DMS79 (cell line): ENCODE data around the gene WNK4.

Experiments
- DNase-seq: peaks from one replicate; lab custom pipeline; 2025; lab: John Stamatoyannopoulos, UW

The WNK4 gene

DNA sequence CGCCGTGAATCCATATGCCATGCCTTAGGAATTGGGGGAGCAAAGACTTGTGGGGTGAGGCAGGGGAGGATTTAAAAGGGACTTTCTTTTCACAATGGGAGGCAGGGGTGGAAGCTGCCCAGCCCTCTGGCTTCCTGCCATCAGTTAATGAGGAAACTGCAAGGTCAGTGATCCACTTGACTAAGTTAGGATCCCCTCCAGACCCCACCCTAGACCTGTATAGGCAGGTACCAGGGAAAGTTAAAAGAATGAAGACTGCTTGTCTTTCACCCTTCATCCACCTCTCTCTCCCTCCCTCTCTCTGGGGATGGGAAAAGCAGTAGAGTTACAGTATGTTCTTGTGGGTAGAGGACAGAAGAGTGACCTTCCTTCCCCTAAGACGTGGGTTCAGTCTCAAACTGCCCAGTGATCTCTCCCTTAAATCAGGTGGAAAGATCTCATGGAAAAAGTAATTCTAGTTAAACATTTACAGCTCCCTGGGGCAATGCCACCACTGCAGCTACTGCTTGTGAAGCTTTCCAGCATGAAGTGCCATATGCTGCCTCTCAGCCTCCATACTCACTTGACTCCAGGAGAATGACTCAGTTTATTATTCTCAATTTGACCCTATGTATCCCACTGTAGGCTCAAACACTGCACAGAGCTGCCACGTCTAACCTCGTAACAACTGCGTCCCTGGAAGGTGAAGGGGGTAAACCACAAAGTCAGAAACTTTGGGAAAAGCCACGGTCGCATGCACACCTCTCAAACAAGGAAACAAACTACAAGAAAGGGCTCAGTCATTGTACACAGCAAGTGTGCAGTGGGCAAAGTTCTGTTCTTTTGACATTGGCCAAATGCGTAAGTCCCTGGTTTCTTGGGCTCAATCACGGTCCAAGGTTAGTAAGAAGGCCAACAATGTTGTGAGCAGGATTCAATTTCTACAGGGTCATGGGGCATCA is 16.9 kb downstream of the WNK4 start:
- no peak for DNase-seq

DNA sequence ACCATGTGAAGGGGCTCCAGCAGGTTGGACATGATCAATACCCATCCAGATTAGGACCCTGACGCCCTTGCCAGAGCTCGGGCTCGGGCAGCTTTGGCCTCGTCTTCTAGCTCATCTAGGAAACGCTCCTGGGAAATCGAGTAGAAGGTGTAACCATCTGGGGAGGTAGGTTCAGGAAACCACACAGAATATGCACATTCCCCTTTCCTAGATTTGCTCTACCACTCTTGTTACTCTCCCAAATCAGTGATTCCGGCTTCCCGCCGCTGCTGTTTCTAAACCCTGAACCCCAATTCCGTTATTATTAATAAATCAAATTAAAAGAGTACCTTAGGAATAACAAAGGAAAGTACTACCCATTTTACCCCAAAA is 17.6 kb downstream of the WNK4 start:
- DNase-seq = no peak

GRCh38 chr17:42798383-42799380 is 18.3 kb downstream of the WNK4 start, which contains the start of the genes CNTD1 and COA3:
CNTD1 (plus strand) TSS chr17:42798861; CDS start chr17:42799068, 207 bp downstream.
COA3 (minus strand) TSS chr17:42798704; CDS start chr17:42798681, 23 bp downstream.
- peak; percentile 86 for DNase-seq

DNA sequence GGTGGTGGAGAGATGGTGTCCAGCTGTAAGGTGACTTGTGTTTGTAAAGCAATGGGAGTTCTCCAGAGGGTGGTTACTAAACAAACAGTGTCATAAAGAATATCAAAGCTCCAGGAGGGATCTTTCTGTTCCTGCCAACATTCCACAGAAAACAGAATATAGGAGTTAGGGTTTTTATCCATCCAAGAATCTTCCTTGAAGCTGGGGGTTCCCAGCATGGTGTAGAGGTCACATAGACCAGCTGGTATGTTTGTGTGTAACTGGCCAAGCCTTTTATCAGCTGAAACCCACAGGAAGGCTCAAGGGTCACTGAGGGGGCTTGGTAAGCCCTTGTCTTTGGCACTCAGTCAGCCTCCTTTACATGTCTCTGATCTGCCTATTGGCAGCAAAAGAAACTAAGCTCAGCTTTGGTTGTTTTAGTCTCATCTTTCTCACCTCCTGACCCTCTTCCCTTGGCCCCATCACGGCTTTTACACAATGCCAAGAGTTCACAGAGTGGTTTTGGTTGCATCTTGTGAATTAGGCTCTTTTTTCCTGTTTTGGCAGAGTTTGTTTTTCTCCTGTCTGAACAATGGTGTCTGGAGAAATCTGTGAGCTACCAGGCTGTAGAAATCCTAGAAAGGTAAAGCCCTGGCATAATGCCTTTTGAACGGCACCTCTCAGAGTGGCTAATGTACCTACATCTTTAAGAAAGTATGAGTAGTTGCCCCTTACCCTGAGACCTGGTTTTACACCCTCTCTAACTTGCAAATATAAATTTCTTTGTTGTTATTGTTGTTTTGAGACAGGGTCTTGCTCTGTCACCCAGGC is 22.9 kb downstream of the WNK4 start:
- DNase-seq = no peak

GRCh38 chr17:42804918-42805367 is 24.5 kb downstream of the WNK4 start:
- no peak for DNase-seq

DNA sequence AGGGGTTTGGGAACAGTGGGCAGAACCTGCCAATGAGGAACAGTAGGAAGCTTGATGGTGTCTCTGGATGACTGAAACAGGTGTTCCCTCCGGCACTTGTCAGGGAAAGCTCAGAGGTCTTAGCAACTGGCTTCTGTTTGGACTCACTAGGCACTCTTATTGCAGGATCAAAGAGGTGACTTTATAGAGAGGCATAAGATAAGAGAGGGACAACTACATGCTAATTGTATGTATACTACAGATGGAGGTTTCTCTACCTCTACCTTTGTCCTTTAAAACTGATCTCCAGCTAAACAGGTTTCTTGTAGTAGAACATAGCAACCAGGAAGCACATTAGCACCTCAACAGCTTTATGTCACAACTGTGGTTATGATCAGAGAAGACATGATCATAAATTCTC is 25.8 kb downstream of the WNK4 start:
- no peak for DNase-seq

GRCh38 chr17:42809250-42809649 is 28.8 kb downstream of the WNK4 start:
- DNase-seq = no peak

- DNase-seq = peak; percentile 91
Observed at GRCh38 chr17:42814633-42815399, 34.4 kb downstream of the WNK4 start.

DNA sequence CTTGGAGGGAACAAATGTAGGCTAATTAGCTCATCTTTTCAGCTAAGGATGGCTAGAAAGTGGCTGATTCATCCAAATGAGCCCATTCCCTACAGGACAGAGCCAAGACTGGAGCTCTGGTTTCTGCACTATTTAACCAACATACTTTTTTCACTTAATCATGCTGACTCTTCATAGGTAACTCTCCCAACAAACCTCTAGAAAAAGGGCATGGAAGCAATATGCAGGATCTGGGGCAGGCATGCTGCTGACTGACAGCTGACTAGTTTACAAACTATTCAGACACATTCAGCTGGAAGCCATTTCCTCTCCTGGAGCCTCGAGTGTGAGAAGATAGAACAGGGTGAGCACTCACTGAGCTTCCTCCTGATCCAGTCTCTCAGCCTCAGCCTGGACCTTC is 37.5 kb downstream of the WNK4 start:
- no peak for DNase-seq

GRCh38 chr17:42818379-42818778 is 38.0 kb downstream of the WNK4 start:
- no peak for DNase-seq

DNA sequence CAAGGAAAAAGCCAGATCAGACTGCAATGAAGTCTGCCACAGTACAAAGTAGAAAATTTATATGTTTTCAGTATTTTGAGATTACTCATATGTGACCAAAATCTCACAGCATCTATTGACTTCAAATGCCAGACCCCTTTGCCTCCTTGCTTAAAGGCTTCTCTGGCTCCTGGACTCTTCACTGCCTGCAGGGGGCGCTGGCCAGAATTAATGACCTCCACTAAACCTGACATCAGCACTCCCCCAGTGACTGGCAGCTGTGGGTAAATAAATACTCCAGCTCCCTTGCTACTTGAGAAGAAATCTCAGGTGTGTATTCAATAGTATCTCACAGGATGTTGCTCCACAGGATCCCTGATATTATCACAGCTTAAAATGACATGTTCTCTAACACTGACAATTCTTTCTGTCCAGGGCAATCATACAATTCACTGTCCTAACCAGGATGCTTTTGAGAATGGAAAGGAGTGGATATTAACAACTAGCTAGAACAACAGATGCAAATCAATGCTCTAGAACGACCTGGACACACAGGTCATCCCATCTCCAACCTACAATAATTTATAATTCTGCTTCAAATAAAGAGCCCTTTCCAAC is 39.6 kb downstream of the WNK4 start:
- no peak for DNase-seq

GRCh38 chr17:42821176-42821575 is 40.8 kb downstream of the WNK4 start:
- DNase-seq = no peak

DNA sequence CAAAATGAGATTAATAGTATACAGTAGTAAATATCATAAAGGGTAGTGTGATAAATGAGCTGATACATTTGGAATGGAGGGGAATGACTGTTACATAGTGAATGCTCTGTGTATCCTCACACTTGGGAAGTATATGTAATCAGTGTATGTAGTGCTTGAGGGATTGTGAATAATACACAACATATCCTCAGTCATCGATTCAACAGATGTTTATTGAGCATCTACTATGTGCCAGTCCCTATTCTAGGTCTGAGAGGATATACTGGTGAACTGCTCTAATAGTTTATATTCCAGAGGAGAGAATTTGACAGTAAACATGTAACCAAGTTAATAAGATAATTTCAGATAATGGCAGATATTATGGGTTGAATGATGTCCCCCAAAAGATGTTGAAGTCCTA is 47.1 kb downstream of the WNK4 start:
- no peak for DNase-seq

DNA sequence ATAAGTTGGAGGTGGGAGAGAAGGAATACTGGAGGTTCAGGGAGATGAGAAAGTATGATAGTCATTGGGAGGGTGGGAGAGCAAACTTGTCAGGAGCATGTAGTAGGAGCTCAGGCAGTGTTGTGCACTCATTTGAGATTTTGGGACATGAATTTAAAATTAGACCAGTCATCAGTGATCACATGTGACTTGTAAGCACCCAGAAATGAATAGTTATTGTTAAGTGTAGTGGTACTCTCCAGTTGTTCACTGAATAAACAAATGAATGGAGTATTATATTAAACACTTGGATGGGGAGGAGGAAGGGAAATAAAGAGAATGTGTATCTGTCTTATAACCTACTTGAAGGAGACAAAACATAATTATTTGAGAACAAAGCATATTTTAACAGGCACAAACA is 50.6 kb downstream of the WNK4 start:
- DNase-seq = no peak

- no peak for DNase-seq
Observed at GRCh38 chr17:42832213-42832933, 52.0 kb downstream of the WNK4 start.

DNA sequence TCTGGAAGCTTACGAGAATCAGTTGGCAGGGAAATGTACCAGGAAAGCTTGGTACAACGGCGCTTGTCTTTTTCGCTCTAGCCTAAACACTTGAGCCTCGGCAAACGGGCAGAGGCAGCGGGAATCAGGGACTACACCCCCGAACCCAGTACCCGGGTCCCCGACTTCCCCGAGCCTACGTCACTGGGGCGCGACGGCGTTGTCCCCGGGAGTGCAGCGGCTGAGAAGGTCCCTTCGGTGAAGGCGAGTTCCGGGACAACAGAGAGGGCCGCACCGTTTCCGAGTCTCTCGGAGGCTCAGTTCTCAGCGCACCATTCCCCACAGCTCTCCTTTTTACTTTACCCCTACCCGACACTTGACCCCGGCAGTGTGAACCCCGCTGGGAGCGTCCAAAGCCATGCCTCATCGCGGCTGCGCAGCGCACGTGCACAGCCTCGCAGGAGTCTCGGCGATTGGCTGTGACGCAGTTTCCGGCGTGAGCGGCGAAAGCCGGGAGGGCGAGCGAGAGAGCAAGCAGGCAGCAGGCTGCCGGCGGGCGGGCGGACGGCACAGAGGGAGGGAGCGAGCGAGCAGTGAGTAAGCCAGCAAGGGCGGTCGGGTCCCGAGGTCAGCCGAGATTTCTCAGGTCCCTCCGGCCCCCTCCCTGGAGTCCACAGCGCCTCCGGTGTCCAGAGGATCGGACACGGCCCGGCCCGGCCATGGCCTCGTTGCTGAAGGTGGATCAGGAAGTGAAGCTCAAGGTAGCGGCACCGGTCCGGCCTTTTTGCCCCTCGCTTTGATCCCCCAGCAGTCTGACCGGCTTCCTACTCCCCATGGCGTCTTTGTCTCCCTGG is 52.7 kb downstream of the WNK4 start, which contains the start of gene PSME3:
Gene PSME3, plus strand, starts transcription at position 464 of the 833 bp plus-strand sequence. Its CDS starts 235 bp downstream, at position 699.
- peak; percentile 81 for DNase-seq

GRCh38 chr17:42833767-42834422 is 53.5 kb downstream of the WNK4 start:
- DNase-seq = no peak

DNA sequence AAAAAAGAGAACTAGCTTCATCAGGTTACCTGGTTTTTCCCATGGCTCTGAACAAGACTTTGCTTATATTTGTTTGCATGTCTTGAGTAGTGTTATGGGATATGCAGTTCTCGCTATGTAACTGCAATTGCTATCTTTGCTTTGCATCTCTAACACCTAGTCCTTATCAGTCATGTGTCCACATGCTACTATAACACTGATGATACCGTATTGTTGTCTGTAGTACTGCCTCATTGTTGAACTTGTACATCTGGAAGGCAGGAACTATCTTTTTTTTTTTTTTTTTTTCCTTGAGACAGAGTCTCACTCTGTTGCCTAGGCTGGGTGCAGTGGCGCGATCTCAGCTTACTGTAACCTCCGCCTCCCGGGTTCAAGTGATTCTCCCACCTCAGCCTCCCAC is 55.3 kb downstream of the WNK4 start:
- DNase-seq = no peak
